OCI-LY1 (cell line): ENCODE data around the gene PFN3.

Experiments
- H2AFZ ChIP-seq: fragments of 200-600 bp; sonication (generic), shearing (Covaris generic); 2 replicates; pipeline ENCODE4 v1.6.0; 2014; ENCODE audit warnings: antibody characterized with exemption, mild to moderate bottlenecking, low read length
- H3F3A ChIP-seq: fragments of 200-600 bp; sonication (generic), shearing (Covaris generic); 2 replicates; pipeline ENCODE4 v1.6.0; 2014; ENCODE audit warnings: mild to moderate bottlenecking, antibody characterized with exemption, low read length, moderate library complexity; ENCODE audit not compliant: insufficient read depth
- H3K27ac ChIP-seq: fragments of 200-600 bp; sonication (generic); 2 replicates; pipeline ENCODE4 v1.5.1; 2014; ENCODE audit warnings: low read length, mixed run types, mild to moderate bottlenecking, low read depth; ENCODE audit not compliant: poor library complexity, severe bottlenecking
- H3K27me3 ChIP-seq: fragments of 200-600 bp; sonication (generic); 2 replicates; pipeline ENCODE4 v1.6.0; 2014; ENCODE audit warnings: antibody characterized with exemption, mild to moderate bottlenecking, low read length, moderate library complexity; ENCODE audit not compliant: insufficient read depth
- H3K36me3 ChIP-seq: fragments of 200-600 bp; sonication (generic); 2 replicates; pipeline ENCODE4 v1.6.1; 2014; ENCODE audit warnings: mild to moderate bottlenecking, antibody characterized with exemption, low read length, moderate library complexity, mixed read lengths; ENCODE audit not compliant: insufficient read depth
- H3K4me1 ChIP-seq: fragments of 200-600 bp; sonication (generic); 2 replicates; pipeline ENCODE4 v1.5.1; 2014; ENCODE audit warnings: mild to moderate bottlenecking, low read length, moderate library complexity; ENCODE audit not compliant: insufficient read depth, severe bottlenecking
- H3K4me2 ChIP-seq: fragments of 200-600 bp; sonication (generic), shearing (Covaris generic); 2 replicates; pipeline ENCODE4 v1.6.1; 2014; ENCODE audit warnings: low read length
- H3K4me3 ChIP-seq: fragments of 200-600 bp; sonication (generic); 2 replicates; pipeline ENCODE4 v1.5.1; 2014; ENCODE audit warnings: low read length, low read depth, mild to moderate bottlenecking, mixed read lengths; ENCODE audit not compliant: poor library complexity, severe bottlenecking
- H3K79me2 ChIP-seq: fragments of 200-600 bp; shearing (Covaris generic); 2 replicates; pipeline ENCODE4 v1.6.1; 2016; ENCODE audit warnings: mixed run types, low read length, mixed read lengths; ENCODE audit not compliant: insufficient read depth
- H3K9ac ChIP-seq: fragments of 200-600 bp; sonication (generic), shearing (Covaris generic); 2 replicates; pipeline ENCODE4 v1.6.1; 2014; ENCODE audit warnings: mild to moderate bottlenecking, low read length, mixed read lengths
- H3K9me2 ChIP-seq: fragments of 200-600 bp; sonication (generic), shearing (Covaris generic); 2 replicates; pipeline ENCODE4 v1.6.1; 2014; ENCODE audit warnings: low read depth, mild to moderate bottlenecking, low read length, mixed read lengths
- H3K9me3 ChIP-seq: fragments of 200-600 bp; shearing (Covaris generic); 2 replicates; pipeline ENCODE4 v1.6.1; 2014; ENCODE audit warnings: low read length, mixed read lengths
- H4K20me1 ChIP-seq: fragments of 200-600 bp; sonication (generic), shearing (Covaris generic); 2 replicates; pipeline ENCODE4 v1.6.0; 2016; ENCODE audit warnings: mild to moderate bottlenecking, low read length; ENCODE audit not compliant: insufficient read depth
- CTCF ChIP-seq: fragments of 200-600 bp; sonication (generic), shearing (Covaris generic); IDR thresholded peaks from 2 replicates; pipeline ENCODE4 v1.5.1; 2017; ENCODE audit warnings: mild to moderate bottlenecking, antibody characterized with exemption, low read length, moderate library complexity, mixed read lengths
- EZH2 ChIP-seq: fragments of 200-600 bp; sonication (generic), shearing (Covaris generic); IDR thresholded peaks from 2 replicates; pipeline ENCODE4 v1.8.0; 2017; ENCODE audit warnings: borderline replicate concordance, mixed run types, mild to moderate bottlenecking, antibody characterized with exemption, low read length, moderate library complexity, mixed read lengths

PFN3 gene

DNA sequence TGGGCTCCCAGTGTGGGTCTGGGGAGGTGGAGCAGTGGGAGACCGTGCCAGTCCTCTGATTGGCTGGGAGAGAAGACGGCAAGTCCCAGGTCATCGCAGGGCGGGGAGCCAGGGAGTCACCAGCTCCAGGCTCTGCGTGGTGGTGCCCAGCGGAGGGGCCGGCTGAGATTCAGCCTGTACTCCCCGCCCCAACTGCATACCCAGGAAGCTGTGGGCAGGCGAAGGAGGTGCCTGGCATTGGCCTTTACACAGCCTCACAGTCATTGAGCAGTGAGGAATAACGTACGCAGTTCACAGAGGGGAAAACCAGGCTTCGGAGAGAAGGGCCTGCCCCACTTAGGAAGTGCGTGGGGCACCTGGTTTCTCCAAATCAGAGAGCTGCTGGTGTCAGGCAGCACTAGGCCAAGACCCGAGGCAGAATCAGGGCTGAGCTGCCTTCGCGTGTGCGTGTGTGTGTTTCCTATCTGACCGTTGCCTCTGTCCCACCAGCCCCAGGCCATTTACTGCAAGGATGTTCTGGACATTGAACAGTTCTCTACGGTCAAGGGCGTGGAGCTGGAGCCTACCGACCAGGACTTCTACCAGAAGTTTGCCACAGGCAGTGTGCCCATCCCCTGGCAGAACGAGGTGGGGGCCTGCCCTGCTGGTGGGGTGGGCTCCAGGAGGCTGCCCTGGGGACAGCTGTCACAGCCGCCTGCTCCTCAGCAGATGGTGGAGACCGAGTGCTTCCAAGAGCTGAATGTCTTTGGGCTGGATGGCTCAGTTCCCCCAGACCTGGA, 39.9 kb upstream of the PFN3 start:
- no peak overlapping the region for H3K27ac ChIP-seq
- no peaks in the 10 kb centered on the region for H3F3A ChIP-seq

GRCh38 chr5:177439518-177440053, 39.1 kb upstream of the PFN3 start:
- Histone ChIP-seq H4K20me1 (no peaks in the 10 kb centered on the region), H3K9me2 (no peaks in the 10 kb centered on the region), H3K4me1 (no peaks in the 10 kb centered on the region), H2AFZ (no peak overlapping the region), H3K9ac (no peak overlapping the region), H3K79me2 (no peaks in the 10 kb centered on the region), H3K9me3 (no peaks in the 10 kb centered on the region), H3K4me3 (no peak overlapping the region), H3K36me3 (peaks cover 67% of the 10 kb centered on the region), H3K27me3 (no peaks in the 10 kb centered on the region), H3K4me2 (no peak overlapping the region), H3F3A (no peaks in the 10 kb centered on the region), H3K27ac (no peak overlapping the region)
- TF ChIP-seq EZH2 = no peak
- TF ChIP-seq CTCF = no peak

More for the DNA sequence above, 39.9 kb upstream of the PFN3 start:
- peaks cover 1% of the 10 kb centered on the region for H3K4me1 ChIP-seq
- H3K27me3 ChIP-seq = no peaks in the 10 kb centered on the region
- H3K79me2 ChIP-seq = no peaks in the 10 kb centered on the region
- no peaks in the 10 kb centered on the region for H4K20me1 ChIP-seq
- no peak overlapping the region for H3K9ac ChIP-seq
- no peaks in the 10 kb centered on the region for H3K9me3 ChIP-seq
- no peak for TF ChIP-seq CTCF
- TF ChIP-seq EZH2 = no peak
- H3K4me3 ChIP-seq = no peak overlapping the region
- H3K4me2 ChIP-seq = no peak overlapping the region
- H3K36me3 ChIP-seq = peaks cover 59% of the 10 kb centered on the region
- H3K9me2 ChIP-seq = no peaks in the 10 kb centered on the region
- H2AFZ ChIP-seq = no peak overlapping the region

DNA sequence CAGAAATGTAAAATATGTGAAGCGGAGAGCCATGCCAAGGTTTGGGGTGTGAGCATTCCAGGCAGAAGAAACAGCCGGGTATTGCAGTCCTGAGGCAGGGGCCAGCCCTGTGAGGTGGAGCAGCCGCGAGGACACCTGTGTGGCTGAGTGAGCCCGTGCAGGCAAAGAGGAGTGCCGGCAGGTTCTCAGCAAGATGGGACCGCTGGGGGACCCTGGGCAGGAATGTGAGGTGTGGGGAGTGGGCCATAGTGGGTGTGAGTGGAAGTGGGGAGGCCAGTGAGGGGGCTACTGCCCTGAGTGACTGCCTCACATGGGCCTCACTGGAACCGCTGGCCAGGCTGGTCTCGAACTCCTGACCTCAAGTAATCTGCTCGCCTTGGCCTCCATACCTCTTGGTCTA, 38.0 kb upstream of the PFN3 start:
- Histone ChIP-seq H3K27ac (no peak overlapping the region), H3F3A (no peaks in the 10 kb centered on the region), H3K9ac (no peak overlapping the region), H3K36me3 (peaks cover 78% of the 10 kb centered on the region), H3K27me3 (no peaks in the 10 kb centered on the region), H3K4me2 (no peak overlapping the region), H3K9me3 (no peaks in the 10 kb centered on the region), H3K4me3 (no peak overlapping the region), H3K79me2 (no peaks in the 10 kb centered on the region), H3K4me1 (no peaks in the 10 kb centered on the region), H2AFZ (no peak overlapping the region), H4K20me1 (no peaks in the 10 kb centered on the region), H3K9me2 (no peaks in the 10 kb centered on the region)
- TF ChIP-seq CTCF (no peak), EZH2 (no peak)
